HK-2 (cell line): Measurements from ENCODE around the gene RBM47.
A peak's percentile ranks its signal among the peaks of the same experiment; 100 is the strongest.

ENCODE experiments used
- DNase-seq: peaks from one replicate; pipeline ENCODE4 v3.0.0-alpha.2; 2018; ENCODE audit not compliant: unreplicated experiment

The RBM47 gene

GRCh38 chr4:40586729-40587128, 42.9 kb downstream of the RBM47 start:
- DNase-seq, result no peak

- no peak for DNase-seq
Observed at GRCh38 chr4:40586034-40586433, 43.6 kb downstream of the RBM47 start.

- DNase-seq, result no peak
Observed at GRCh38 chr4:40585201-40585799, 44.4 kb downstream of the RBM47 start.

- DNase-seq, result no peak
Observed at GRCh38 chr4:40584517-40585141, 45.0 kb downstream of the RBM47 start.

- DNase-seq, result peak; percentile 80
Observed at GRCh38 chr4:40583850-40584439, 45.7 kb downstream of the RBM47 start.

- DNase-seq, result no peak
Observed at GRCh38 chr4:40582413-40582812, 47.3 kb downstream of the RBM47 start.

- no peak for DNase-seq
Observed at GRCh38 chr4:40581254-40582140, 48.2 kb downstream of the RBM47 start.

GRCh38 chr4:40579983-40580382, 49.7 kb downstream of the RBM47 start:
- no peak for DNase-seq

- DNase-seq, result no peak
Observed at GRCh38 chr4:40577588-40578253, 51.9 kb downstream of the RBM47 start.

GRCh38 chr4:40576651-40577480, 52.8 kb downstream of the RBM47 start:
- DNase-seq, result peak; percentile 91

- DNase-seq, result no peak
Observed at GRCh38 chr4:40575846-40576245, 53.8 kb downstream of the RBM47 start.

- no peak for DNase-seq
Observed at GRCh38 chr4:40573593-40574311, 55.9 kb downstream of the RBM47 start.

- DNase-seq, result no peak
Observed at GRCh38 chr4:40572692-40573310, 56.9 kb downstream of the RBM47 start.

- no peak for DNase-seq
Observed at GRCh38 chr4:40571208-40571607, 58.5 kb downstream of the RBM47 start.

- no peak for DNase-seq
Observed at GRCh38 chr4:40570348-40571077, 59.2 kb downstream of the RBM47 start.

- no peak for DNase-seq
Observed at GRCh38 chr4:40564815-40565483, 64.7 kb downstream of the RBM47 start.

- peak; percentile 52 for DNase-seq
Observed at GRCh38 chr4:40564004-40564403, 65.7 kb downstream of the RBM47 start.

- DNase-seq, result no peak
Observed at GRCh38 chr4:40563401-40563800, 66.3 kb downstream of the RBM47 start.

GRCh38 chr4:40562681-40563080, 67.0 kb downstream of the RBM47 start:
- DNase-seq, result no peak
